ENCODE data around the gene GP2.

The GP2 gene

GRCh38 chr16:20303012-20303411, 24.3 kb downstream of the GP2 start:
- DNase-seq: no peak

DNA sequence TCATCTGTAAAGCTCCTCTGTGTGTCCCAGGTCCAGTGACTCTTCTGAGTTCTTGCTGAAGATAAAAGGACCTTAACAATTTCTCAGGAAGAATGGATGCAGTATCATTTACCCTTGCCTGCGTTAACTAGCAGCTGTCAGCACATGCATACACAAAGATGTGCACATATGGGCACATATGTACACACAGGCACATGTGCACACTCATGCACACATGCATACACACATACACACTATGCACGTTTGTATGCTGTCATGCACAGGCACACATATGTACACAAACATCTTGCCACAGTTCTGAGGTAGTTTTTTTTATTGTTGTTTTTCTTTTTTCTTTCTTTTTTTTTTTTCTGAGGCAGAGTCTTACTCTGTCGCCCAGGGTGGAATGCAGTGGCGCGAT, 24.9 kb downstream of the GP2 start:
- no peak for DNase-seq

DNA sequence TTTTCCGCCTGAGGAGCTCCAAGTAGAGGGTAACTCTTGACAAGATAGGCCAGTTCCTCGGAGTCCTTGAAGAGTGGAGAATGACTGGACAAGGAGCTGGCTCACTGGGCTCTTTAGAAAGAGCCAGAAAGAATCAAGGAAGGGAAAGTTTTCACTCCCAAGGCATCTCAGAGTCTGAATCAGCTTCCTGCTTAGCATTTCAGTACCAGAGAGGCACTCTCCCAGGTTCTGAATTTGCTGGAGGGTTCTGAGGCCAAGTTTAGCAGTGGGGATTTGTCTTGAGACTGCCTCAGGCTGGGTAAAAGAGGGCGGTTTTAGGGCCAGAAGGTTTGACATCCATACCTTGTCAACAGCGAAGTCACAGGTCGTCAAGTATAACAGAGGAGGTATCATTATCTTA, 25.5 kb downstream of the GP2 start:
- DNase-seq: no peak

- DNase-seq: peak; percentile 65
These were observed 26.8 kb downstream of the GP2 start for GRCh38 chr16:20300312-20301097.

DNA sequence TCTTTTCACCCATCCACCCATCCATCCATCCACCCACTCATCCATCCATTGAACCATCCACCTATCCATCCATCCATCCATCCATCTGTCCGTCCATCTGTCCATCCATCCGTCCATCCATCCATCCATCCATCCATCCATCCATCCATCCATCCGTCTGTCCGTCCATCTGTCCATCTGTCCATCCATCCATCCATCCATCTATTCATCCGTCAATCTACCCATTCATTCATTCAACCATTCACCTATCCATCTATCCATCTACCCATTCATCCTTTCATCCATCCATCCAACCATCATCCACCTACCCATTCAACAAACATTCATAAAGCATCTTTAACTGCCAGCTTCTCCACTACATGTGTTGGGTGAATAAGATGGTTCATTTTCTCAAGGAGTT, 28.9 kb downstream of the GP2 start:
- DNase-seq: no peak

- no peak for DNase-seq
These were observed 35.8 kb downstream of the GP2 start for GRCh38 chr16:20291208-20292206.

GRCh38 chr16:20289571-20289970, 37.7 kb downstream of the GP2 start:
- no peak for DNase-seq

DNA sequence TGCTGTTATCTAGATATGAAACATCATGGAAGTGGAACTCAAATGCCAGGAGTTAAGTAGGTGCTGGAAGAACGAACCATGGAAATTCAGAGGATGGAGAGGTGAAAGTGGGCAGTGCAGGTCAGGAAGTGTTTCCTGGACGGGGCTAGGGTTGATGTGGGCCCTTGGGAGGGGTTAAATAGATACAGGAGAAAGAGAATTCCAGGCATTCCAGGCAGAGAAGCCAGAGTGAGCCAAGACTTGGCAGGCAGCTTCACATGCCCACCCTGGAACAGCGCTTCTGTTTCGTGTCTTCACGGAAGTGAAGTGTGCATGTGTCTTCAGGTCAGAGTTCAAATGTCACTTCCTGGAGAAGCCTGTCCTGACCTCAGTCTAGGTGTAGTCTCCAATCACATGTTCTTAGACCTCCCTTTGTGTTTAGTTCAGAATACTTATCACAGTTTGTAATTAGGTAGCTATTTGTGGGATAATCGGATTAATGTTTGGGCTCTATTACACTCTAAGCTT, 41.3 kb downstream of the GP2 start:
- no peak for DNase-seq

DNA sequence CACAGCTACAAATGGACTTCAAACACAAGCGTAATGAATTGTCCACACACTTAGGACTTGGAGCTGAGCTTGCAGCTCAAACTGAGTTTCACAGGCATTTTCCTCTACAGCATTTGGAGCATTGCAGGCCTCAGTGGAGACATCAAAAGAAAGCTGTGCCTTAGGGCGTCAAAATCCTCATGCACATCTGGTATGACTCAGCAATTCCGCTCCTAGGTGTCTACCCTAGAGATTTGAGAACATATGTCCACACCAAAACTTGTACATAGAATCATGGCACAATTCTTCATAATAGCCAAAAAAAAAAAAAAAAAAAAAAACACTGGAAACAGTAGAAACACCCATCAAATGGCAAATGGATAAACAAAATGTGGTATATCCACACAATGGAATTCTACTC, 47.1 kb downstream of the GP2 start:
- no peak for DNase-seq

DNA sequence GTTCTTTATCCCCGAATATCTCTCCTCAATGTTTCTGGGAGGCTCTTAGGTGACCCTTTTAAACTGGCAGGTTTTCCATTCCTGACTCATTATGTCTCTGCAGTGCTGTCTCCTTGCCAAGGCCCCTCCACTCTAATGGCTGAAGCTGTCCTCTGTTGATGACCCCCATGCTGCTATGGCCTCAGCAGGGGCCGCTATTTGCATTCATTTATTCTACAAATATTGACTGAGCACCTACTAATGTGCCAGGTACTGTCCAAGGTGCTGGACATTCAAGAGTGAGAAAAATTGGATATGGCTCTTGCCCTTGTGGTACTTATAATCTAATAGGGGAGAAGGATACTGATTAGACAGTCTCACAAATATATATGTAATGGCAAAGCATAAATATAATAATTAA, 55.4 kb downstream of the GP2 start:
- no peak for DNase-seq

DNA sequence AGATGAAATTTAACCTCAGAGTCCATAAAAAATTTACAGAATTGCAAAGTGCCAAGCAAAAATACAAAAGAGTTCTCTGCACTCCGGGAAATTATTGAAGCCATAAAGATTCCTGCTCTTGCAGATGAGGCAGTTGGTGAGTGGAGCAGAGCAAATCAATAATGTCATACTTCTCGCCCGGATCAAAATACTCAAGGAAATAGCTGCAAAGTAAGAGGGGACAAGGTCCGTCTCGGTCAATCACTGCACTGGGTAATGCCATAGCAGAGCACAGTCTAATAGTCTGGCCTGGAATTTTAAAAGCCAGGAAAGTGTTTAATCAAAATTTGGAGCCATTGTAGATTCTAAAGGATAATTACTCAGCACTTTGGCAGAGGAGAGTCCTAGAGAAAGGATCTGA, 58.9 kb downstream of the GP2 start:
- DNase-seq: no peak

DNA sequence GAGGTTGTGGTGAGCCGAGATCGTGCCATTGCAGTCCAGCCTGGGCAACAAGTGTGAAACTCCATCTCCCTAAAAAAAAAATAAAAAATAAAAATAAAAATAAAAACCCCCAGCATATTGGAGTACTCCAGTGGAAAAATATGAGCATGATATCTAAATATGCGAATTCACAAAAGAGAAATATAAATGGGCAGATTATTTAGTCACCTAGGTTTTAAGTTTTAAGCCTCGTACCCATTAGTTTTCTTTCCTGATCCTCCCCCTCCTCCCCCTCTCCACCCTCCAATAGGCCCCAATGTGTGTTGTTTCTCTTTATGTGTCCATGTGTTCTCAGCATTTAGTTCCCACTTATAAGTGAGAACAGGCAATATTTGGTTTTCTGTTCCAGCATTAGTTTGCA, 62.3 kb downstream of the GP2 start:
- DNase-seq: no peak

DNA sequence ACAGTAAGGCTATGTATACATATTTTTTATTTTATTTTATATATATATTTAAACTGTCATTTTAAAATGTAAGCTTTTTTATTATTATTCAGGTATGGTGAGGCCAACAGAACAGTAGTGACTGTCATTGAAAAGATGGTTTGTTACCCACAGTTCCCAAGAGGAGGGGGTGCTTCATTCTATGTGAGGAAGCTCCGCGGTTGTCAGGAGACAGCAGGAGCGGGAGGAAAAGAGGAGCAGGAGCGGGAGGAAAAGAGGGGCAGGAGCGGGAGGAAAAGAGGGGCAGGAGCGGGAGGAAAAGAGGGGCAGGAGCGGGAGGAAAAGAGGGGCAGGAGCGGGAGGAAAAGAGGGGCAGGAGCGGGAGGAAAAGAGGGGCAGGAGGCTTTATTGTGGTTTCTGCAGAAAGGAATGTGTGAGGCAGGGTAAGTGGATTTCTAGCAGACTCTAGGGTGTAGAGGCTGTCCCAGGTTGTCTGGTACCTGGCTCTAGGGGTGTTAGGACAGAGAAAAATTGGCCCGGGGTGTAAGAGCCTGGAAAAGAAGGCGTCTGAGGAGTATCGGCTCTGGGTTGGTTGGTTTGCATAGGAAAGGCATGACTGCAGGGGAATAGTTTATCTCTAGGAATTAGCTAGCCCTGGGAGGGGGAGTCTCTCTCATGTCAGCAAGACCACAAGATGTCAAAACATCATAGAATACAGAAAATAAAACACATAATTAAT, 64.0 kb downstream of the GP2 start:
- DNase-seq: no peak

- DNase-seq: no peak
These were observed 65.1 kb downstream of the GP2 start for GRCh38 chr16:20262248-20262647.

DNA sequence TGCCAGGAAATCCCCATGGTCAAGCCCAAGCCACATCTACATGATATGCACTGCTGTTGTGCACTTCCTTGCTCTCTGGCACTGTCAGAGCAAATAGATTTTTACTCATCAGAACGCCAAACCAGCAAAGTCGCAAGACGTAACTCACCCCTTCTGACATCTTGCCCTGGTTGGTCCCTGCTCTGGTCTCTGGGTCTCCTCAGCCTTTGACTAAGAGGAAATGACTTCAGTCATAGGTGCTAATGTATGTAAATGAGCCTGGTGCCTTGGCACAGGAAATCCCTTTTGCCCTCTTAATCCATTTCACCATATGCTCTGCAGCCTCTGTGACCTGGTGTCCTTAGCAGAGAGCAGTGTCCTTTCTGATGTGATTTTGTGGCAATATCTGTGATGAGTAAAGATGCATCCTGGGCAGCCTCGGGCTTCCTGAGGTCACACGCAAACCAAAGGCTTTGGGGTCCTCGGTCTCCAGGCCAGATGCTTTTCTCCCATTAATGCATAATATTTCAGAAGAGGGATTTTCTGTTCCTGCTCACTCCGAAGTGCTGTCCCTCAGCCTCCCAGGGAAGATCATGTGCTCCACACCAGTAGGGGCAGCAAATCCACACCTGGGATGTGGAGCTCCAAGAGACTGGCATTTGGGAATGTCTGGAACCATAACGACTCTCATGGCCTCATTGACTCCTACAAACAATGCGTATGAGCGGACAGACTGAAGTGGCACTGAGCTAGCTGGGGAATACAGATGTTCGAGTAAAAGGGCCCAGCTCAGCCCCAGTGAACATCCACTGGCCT, 66.9 kb downstream of the GP2 start:
- DNase-seq: no peak
